HEK293 (cell line): ENCODE measurements around the gene ESRRA.

Experiments used
- EGR2 ChIP-seq: fragments of 450-650 bp; formaldehyde crosslinking; IDR thresholded peaks from 2 replicates; pipeline ENCODE4 v1.5.1; 2016; ENCODE audit warnings: low read depth, missing biosample characterization, missing genetic modification characterization
- GFI1B ChIP-seq: fragments of 450-650 bp; formaldehyde crosslinking; IDR thresholded peaks from 2 replicates; pipeline ENCODE4 v1.5.1; 2016; ENCODE audit warnings: missing biosample characterization, missing genetic modification characterization
- GLIS2 ChIP-seq: fragments of 450-650 bp; formaldehyde crosslinking; IDR thresholded peaks from 2 replicates; pipeline ENCODE4 v1.5.1; 2016; ENCODE audit warnings: missing biosample characterization, missing genetic modification characterization
- KLF1 ChIP-seq: fragments of 450-650 bp; formaldehyde crosslinking; IDR thresholded peaks from 2 replicates; pipeline ENCODE4 v1.5.1; 2016; ENCODE audit warnings: missing biosample characterization, missing genetic modification characterization
- KLF9 ChIP-seq: fragments of 450-650 bp; formaldehyde crosslinking; IDR thresholded peaks from 2 replicates; pipeline ENCODE4 v1.5.1; 2016; ENCODE audit warnings: missing biosample characterization, missing genetic modification characterization, low read depth
- SCRT1 ChIP-seq: fragments of 450-650 bp; formaldehyde crosslinking; IDR thresholded peaks from 2 replicates; pipeline ENCODE4 v1.5.1; 2016; ENCODE audit warnings: missing biosample characterization, missing genetic modification characterization, borderline replicate concordance
- SP3 ChIP-seq: fragments of 450-650 bp; formaldehyde crosslinking; IDR thresholded peaks from 2 replicates; pipeline ENCODE4 v1.5.1; 2016; ENCODE audit warnings: missing biosample characterization, missing genetic modification characterization
- SP7 ChIP-seq: fragments of 450-650 bp; formaldehyde crosslinking; IDR thresholded peaks from 2 replicates; pipeline ENCODE4 v1.5.1; 2016; ENCODE audit warnings: missing biosample characterization, missing genetic modification characterization
- ZBTB1 ChIP-seq: fragments of 450-650 bp; formaldehyde crosslinking; IDR thresholded peaks from 2 replicates; pipeline ENCODE4 v1.5.1; 2016; ENCODE audit warnings: missing biosample characterization, missing genetic modification characterization
- ZBTB17 ChIP-seq: fragments of 450-650 bp; formaldehyde crosslinking; IDR thresholded peaks from 2 replicates; pipeline ENCODE4 v1.5.1; 2016; ENCODE audit warnings: missing biosample characterization, missing genetic modification characterization
- ZBTB20 ChIP-seq: fragments of 450-650 bp; formaldehyde crosslinking; IDR thresholded peaks from 2 replicates; pipeline ENCODE4 v1.5.1; 2016; ENCODE audit warnings: missing biosample characterization, missing genetic modification characterization
- ZBTB48 ChIP-seq: fragments of 450-650 bp; formaldehyde crosslinking; IDR thresholded peaks from 2 replicates; pipeline ENCODE4 v1.5.1; 2016; ENCODE audit warnings: missing biosample characterization, missing genetic modification characterization
- ZBTB8A ChIP-seq: fragments of 450-650 bp; formaldehyde crosslinking; IDR thresholded peaks from 2 replicates; pipeline ENCODE4 v1.5.1; 2016; ENCODE audit warnings: missing biosample characterization, missing genetic modification characterization
- ZNF132 ChIP-seq: fragments of 450-650 bp; formaldehyde crosslinking; IDR thresholded peaks from 2 replicates; pipeline ENCODE4 v1.5.1; 2017; ENCODE audit warnings: missing biosample characterization, missing genetic modification characterization, borderline replicate concordance
- ZNF266 ChIP-seq: fragments of 450-650 bp; formaldehyde crosslinking; IDR thresholded peaks from 2 replicates; pipeline ENCODE4 v1.5.1; 2016; ENCODE audit warnings: missing biosample characterization, missing genetic modification characterization, low read depth
- ZNF302 ChIP-seq: fragments of 450-650 bp; formaldehyde crosslinking; IDR thresholded peaks from 2 replicates; pipeline ENCODE4 v1.5.1; 2016; ENCODE audit warnings: missing biosample characterization, missing genetic modification characterization, low read depth
- ZNF354C ChIP-seq: fragments of 450-650 bp; formaldehyde crosslinking; IDR thresholded peaks from 2 replicates; pipeline ENCODE4 v1.5.1; 2016; ENCODE audit warnings: missing biosample characterization, missing genetic modification characterization, low read depth, borderline replicate concordance
- ZNF473 ChIP-seq: fragments of 450-650 bp; formaldehyde crosslinking; IDR thresholded peaks from 2 replicates; pipeline ENCODE4 v1.5.1; 2017; ENCODE audit warnings: missing biosample characterization, missing genetic modification characterization
- ZNF544 ChIP-seq: fragments of 450-650 bp; formaldehyde crosslinking; IDR thresholded peaks from 2 replicates; pipeline ENCODE4 v1.5.0; 2017; ENCODE audit warnings: missing biosample characterization, missing genetic modification characterization
- ZNF561 ChIP-seq: fragments of 450-650 bp; IDR thresholded peaks from 2 replicates; pipeline ENCODE4 v1.5.1; 2018; ENCODE audit warnings: missing biosample characterization, missing genetic modification characterization, borderline replicate concordance
- ZNF624 ChIP-seq: fragments of 450-650 bp; formaldehyde crosslinking; IDR thresholded peaks from 2 replicates; pipeline ENCODE4 v1.5.1; 2017; ENCODE audit warnings: missing biosample characterization, missing genetic modification characterization
- ZNF660 ChIP-seq: fragments of 450-650 bp; IDR thresholded peaks from 2 replicates; pipeline ENCODE4 v1.5.1; 2018; ENCODE audit warnings: missing biosample characterization, mild to moderate bottlenecking, missing genetic modification characterization
- ZNF677 ChIP-seq: fragments of 450-650 bp; IDR thresholded peaks from 2 replicates; pipeline ENCODE4 v1.5.0; 2018; ENCODE audit warnings: missing biosample characterization, mild to moderate bottlenecking, missing genetic modification characterization, moderate library complexity
- ZNF701 ChIP-seq: fragments of 450-650 bp; formaldehyde crosslinking; IDR thresholded peaks from 2 replicates; pipeline ENCODE4 v1.5.1; 2016; ENCODE audit warnings: missing biosample characterization, missing genetic modification characterization
- ZNF747 ChIP-seq: fragments of 450-650 bp; formaldehyde crosslinking; IDR thresholded peaks from 2 replicates; pipeline ENCODE4 v1.5.1; 2016; ENCODE audit warnings: missing biosample characterization, missing genetic modification characterization
- ZNF768 ChIP-seq: fragments of 450-650 bp; formaldehyde crosslinking; IDR thresholded peaks from 2 replicates; pipeline ENCODE4 v1.5.1; 2018; ENCODE audit warnings: missing biosample characterization, mild to moderate bottlenecking, missing genetic modification characterization
- ZNF777 ChIP-seq: fragments of 450-650 bp; formaldehyde crosslinking; IDR thresholded peaks from 2 replicates; pipeline ENCODE4 v1.5.1; 2017; ENCODE audit warnings: missing biosample characterization, missing genetic modification characterization, borderline replicate concordance
- ZNF830 ChIP-seq: fragments of 450-650 bp; IDR thresholded peaks from 2 replicates; pipeline ENCODE4 v1.5.0; 2018; ENCODE audit warnings: missing biosample characterization, missing genetic modification characterization, low read depth, mild to moderate bottlenecking, moderate library complexity
- ZXDB ChIP-seq: fragments of 450-650 bp; formaldehyde crosslinking; IDR thresholded peaks from 2 replicates; pipeline ENCODE4 v1.5.1; 2016; ENCODE audit warnings: missing biosample characterization, missing genetic modification characterization
- TF ChIP-seq, protein P1 (sequence below): fragments of 450-650 bp; formaldehyde crosslinking; IDR thresholded peaks from 2 replicates; pipeline ENCODE4 v1.5.1; 2016; ENCODE audit warnings: missing biosample characterization, missing genetic modification characterization
- TF ChIP-seq, protein P2 (sequence below): fragments of 450-650 bp; formaldehyde crosslinking; IDR thresholded peaks from 2 replicates; pipeline ENCODE4 v1.5.1; 2016; ENCODE audit warnings: missing biosample characterization, missing genetic modification characterization

ESRRA gene

DNA sequence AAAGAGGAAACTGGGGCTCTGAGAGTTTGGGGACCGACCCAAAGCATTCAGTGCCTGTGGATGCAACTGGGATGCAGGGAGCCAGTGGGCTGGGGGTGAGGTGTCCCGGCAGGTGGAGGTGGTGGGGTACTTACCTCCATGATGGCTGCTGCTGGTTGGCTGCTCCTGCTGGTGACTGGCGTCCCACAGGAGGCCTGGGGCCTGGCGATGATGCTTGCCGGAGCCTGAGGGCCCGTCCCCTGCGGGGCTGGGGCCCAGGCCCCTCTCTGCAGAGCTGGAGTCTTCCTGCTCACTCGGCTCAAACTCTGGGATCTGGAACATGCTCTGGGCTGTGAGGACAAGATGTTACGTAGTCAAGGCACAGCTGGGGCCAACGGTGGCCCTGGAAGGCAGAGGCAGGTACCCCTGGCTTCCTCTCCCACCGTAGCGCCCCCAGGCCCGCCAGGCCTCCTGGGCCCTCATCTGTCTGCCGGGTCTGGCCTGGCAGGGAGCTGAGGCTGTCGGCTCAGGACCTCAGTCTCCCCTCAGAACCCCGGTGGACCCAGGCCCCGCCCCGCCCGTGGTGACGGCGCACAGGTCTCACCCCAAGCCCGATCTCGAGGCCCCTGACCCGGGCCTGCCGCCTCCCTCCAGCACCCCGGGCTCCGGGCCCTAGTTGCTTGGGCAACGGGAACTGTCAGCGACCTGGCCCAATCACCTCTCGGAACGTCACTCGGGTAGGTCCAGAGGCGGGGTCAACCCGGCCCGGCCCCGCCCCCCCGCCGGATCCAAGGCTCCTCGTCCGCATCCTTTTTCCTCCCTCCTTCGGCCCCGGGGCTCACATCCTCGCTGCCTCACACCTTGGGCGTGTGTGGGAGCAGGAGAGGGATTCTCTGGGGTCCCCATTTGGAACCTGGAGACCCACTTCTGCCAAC lies 21.0 kb upstream of the ESRRA start, which contains the start of gene BAD (continued):
- TF ChIP-seq KLF9 (tag by site-specific recombination) (peak; percentile 38; the same call in 1 of the 2 replicates), ZNF544 (tag by site-specific recombination) (no peak), SCRT1 (no peak), SP7 (tag by site-specific recombination) (peak; percentile 28; the same call in 1 of the 2 replicates), ZBTB20 (peak; percentile 93), KLF1 (tag by site-specific recombination) (0 out of 2 replicates have a peak, but pooled peaks have one; percentile 14), ZNF624 (no peak), ZNF302 (tag by site-specific recombination) (no peak), ZXDB (tag by site-specific recombination) (0 out of 2 replicates have a peak, but pooled peaks have one; percentile 36), ZNF660 (no peak), ZBTB1 (tag by site-specific recombination) (no peak), EGR2 (tag by site-specific recombination) (no peak), GFI1B (tag by site-specific recombination) (no peak), ZBTB8A (tag by site-specific recombination) (no peak), ZBTB48 (tag by site-specific recombination) (peak; percentile 86), SP3 (tag by site-specific recombination) (peak; percentile 61; the same call in 1 of the 2 replicates), ZNF354C (tag by site-specific recombination) (no peak), GLIS2 (tag by site-specific recombination) (peak; percentile 76; the same call in 1 of the 2 replicates), ZNF768 (tag by site-specific recombination) (no peak), ZBTB17 (tag by site-specific recombination) (0 out of 2 replicates have a peak, but pooled peaks have one; percentile 27), ZNF777 (tag by site-specific recombination) (no peak), ZNF747 (tag by site-specific recombination) (no peak), ZNF561 (tag by site-specific recombination) (no peak), ZNF701 (tag by site-specific recombination) (no peak), ZNF266 (tag by site-specific recombination) (no peak), ZNF132 (no peak), ZNF473 (tag by site-specific recombination) (no peak), ZNF830 (tag by site-specific recombination) (no peak), ZNF677 (tag by site-specific recombination) (no peak)
- TF ChIP-seq, protein P1, sequence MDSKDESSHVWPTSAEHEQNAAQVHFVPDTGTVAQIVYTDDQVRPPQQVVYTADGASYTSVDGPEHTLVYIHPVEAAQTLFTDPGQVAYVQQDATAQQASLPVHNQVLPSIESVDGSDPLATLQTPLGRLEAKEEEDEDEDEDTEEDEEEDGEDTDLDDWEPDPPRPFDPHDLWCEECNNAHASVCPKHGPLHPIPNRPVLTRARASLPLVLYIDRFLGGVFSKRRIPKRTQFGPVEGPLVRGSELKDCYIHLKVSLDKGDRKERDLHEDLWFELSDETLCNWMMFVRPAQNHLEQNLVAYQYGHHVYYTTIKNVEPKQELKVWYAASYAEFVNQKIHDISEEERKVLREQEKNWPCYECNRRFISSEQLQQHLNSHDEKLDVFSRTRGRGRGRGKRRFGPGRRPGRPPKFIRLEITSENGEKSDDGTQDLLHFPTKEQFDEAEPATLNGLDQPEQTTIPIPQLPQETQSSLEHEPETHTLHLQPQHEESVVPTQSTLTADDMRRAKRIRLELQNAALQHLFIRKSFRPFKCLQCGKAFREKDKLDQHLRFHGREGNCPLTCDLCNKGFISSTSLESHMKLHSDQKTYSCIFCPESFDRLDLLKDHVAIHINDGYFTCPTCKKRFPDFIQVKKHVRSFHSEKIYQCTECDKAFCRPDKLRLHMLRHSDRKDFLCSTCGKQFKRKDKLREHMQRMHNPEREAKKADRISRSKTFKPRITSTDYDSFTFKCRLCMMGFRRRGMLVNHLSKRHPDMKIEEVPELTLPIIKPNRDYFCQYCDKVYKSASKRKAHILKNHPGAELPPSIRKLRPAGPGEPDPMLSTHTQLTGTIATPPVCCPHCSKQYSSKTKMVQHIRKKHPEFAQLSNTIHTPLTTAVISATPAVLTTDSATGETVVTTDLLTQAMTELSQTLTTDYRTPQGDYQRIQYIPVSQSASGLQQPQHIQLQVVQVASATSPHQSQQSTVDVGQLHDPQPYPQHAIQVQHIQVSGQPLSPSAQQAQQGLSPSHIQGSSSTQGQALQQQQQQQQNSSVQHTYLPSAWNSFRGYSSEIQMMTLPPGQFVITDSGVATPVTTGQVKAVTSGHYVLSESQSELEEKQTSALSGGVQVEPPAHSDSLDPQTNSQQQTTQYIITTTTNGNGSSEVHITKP (tag by site-specific recombination): peak; percentile 57
- TF ChIP-seq, protein P2, sequence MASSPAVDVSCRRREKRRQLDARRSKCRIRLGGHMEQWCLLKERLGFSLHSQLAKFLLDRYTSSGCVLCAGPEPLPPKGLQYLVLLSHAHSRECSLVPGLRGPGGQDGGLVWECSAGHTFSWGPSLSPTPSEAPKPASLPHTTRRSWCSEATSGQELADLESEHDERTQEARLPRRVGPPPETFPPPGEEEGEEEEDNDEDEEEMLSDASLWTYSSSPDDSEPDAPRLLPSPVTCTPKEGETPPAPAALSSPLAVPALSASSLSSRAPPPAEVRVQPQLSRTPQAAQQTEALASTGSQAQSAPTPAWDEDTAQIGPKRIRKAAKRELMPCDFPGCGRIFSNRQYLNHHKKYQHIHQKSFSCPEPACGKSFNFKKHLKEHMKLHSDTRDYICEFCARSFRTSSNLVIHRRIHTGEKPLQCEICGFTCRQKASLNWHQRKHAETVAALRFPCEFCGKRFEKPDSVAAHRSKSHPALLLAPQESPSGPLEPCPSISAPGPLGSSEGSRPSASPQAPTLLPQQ (tag by site-specific recombination): peak; percentile 69
